ENCODE data around the gene MED13.

The MED13 gene

GRCh38 chr17:62043140-62043539 lies 21.9 kb downstream of the MED13 start:
- Histone ChIP-seq H3K4me1 (ENCODE audit: control insufficient read depth in 1 of 2, insufficient read depth in 1 of 2, low read depth in 1 of 2, low read length in 1 of 2) (no peaks in the 10 kb centered on the region), H3K9me3 (no peaks in the 10 kb centered on the region), H3K36me3 (peaks cover 62% of the 10 kb centered on the region), H3K27ac (no peak overlapping the region), H3K27me3 (no peaks in the 10 kb centered on the region), H3K4me3 (ENCODE audit: low read depth in 1 of 2, low read length in 1 of 2) (no peak overlapping the region)
- no peak for TF ChIP-seq CTCF (IDR thresholded peaks at IDR 0.05)

GRCh38 chr17:62038248-62038647 lies 26.8 kb downstream of the MED13 start:
- peaks cover 40% of the 10 kb centered on the region for H3K36me3 ChIP-seq

GRCh38 chr17:62033317-62033716 lies 31.8 kb downstream of the MED13 start:
- Histone ChIP-seq H3K9me3 (no peaks in the 10 kb centered on the region), H3K4me1 (ENCODE audit: control insufficient read depth in 1 of 2, insufficient read depth in 1 of 2, low read depth in 1 of 2, low read length in 1 of 2) (no peaks in the 10 kb centered on the region), H3K27me3 (no peaks in the 10 kb centered on the region), H3K27ac (no peak overlapping the region), H3K4me3 (ENCODE audit: low read depth in 1 of 2, low read length in 1 of 2) (no peak overlapping the region), H3K36me3 (peaks cover 67% of the 10 kb centered on the region)
- no peak for TF ChIP-seq CTCF (IDR thresholded peaks at IDR 0.05)

More at GRCh38 chr17:62038248-62038647, 26.8 kb downstream of the MED13 start:
- Histone ChIP-seq H3K27me3 (no peaks in the 10 kb centered on the region), H3K9me3 (no peaks in the 10 kb centered on the region), H3K4me3 (ENCODE audit: low read depth in 1 of 2, low read length in 1 of 2) (no peak overlapping the region), H3K4me1 (ENCODE audit: control insufficient read depth in 1 of 2, insufficient read depth in 1 of 2, low read depth in 1 of 2, low read length in 1 of 2) (no peaks in the 10 kb centered on the region), H3K27ac (no peak overlapping the region)
- no peak for TF ChIP-seq CTCF (IDR thresholded peaks at IDR 0.05)

- no peak overlapping the region for H3K27ac ChIP-seq
- no peaks in the 10 kb centered on the region for H3K4me1 ChIP-seq (ENCODE audit: control insufficient read depth in 1 of 2, insufficient read depth in 1 of 2, low read depth in 1 of 2, low read length in 1 of 2)
- H3K4me3 ChIP-seq (ENCODE audit: low read depth in 1 of 2, low read length in 1 of 2): no peak overlapping the region
- H3K36me3 ChIP-seq: peaks cover 76% of the 10 kb centered on the region
- H3K9me3 ChIP-seq: no peaks in the 10 kb centered on the region
- no peak for TF ChIP-seq CTCF (IDR thresholded peaks at IDR 0.05)
- no peaks in the 10 kb centered on the region for H3K27me3 ChIP-seq
Measured at GRCh38 chr17:62032480-62032879, 32.6 kb downstream of the MED13 start.

DNA sequence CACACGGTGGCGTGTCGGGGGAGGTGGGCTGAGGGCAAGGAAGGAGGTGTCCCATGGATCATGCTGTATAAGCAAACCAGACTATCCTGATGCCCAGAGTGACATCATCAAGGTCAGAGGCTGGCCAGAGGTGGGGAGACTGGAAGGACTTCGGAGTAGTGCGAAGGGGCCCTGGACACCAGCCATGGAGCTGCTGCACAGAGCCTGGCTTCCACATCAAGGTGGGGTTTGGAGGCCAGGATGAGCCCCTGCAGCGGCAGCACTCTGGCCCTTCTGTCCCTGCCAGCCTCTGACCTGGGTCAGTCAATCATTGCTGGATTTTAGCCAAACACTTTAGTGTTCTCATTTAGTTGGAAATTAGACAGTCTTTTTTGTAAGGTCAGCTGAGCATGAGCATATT lies 34.8 kb downstream of the MED13 start:
- Histone ChIP-seq H3K27me3 (no peaks in the 10 kb centered on the region), H3K27ac (no peak overlapping the region), H3K36me3 (peaks cover 94% of the 10 kb centered on the region), H3K4me3 (ENCODE audit: low read depth in 1 of 2, low read length in 1 of 2) (no peak overlapping the region), H3K9me3 (no peaks in the 10 kb centered on the region), H3K4me1 (ENCODE audit: control insufficient read depth in 1 of 2, insufficient read depth in 1 of 2, low read depth in 1 of 2, low read length in 1 of 2) (no peaks in the 10 kb centered on the region)
- TF ChIP-seq CTCF (IDR thresholded peaks at IDR 0.05): no peak

DNA sequence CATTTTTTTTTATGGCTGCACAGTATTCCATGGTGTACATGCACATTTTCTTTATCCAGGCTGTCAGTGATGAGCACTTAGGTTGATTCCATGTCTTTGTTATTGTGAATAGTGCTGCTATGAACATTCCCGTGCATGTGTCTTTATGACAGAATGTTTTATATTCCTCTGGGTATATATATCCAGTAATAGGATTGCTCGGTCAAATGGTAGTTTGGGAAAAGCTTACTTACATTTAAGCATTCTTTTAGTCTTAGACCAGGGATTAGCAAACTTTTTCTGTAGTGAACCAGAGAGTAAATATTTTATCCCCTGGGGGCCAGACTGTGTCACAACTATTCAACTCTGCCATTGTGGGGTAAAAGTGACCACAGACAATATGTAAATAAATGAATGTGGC lies 40.2 kb downstream of the MED13 start:
- Histone ChIP-seq H3K9me3 (no peaks in the 10 kb centered on the region), H3K27ac (no peak overlapping the region), H3K4me1 (ENCODE audit: control insufficient read depth in 1 of 2, insufficient read depth in 1 of 2, low read depth in 1 of 2, low read length in 1 of 2) (no peaks in the 10 kb centered on the region), H3K36me3 (peaks cover 90% of the 10 kb centered on the region), H3K27me3 (no peaks in the 10 kb centered on the region), H3K4me3 (ENCODE audit: low read depth in 1 of 2, low read length in 1 of 2) (no peak overlapping the region)
- TF ChIP-seq CTCF (IDR thresholded peaks at IDR 0.05): no peak

Data from neutrophil (primary cell).